ENCODE results near the gene WDR36. TPM values are rescaled to one million over a fixed set of nuclear protein-coding genes. Genes with fewer than 3 reads are reported as not detected.
A peak's percentile ranks its signal among the peaks of the same experiment; 100 is the strongest.
"Not testable (repeated sequence)": the region's sequence is repeated elsewhere in the genome, so short reads cannot be mapped to it uniquely, and the experiment has no call there.

WDR36 gene
- total RNA-seq, 1 donor from 2014 or later = 14.5 TPM

DNA sequence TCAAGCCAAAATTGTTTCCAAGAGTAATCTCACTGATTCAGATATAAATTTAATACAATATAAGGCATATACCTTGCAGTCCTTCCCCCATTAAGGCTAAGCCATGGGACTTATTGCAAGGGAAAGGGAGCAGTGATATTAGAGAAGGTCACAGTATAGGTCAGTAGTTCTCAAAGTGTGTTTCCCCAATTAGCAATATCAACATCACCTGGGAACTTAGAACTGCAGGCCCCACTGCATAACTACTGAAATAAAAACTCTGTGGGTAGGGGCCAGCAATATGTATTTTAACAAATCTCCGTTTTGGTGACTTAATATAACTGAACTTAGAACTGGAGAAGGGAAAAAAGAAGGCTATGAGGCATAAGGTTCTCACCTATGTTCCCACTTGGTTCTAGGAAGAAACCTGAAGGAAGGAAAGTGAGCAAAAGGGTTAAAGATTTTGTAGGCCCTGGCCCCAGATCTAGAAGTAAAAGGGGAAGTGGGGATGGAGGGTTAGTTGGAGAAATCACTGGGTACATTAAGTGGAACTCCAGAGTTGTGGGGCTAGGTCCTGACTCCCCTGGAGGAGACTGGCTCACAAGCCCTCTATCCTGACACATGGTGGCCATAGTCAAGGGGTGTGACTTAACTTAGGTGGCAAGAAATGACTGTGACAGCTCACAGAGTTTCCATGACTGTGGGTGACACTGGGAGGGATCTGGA is 40.7 kb downstream of the WDR36 start:
- intact Hi-C loops (cut with micrococcal nuclease) = no loop called here
- no peak for DNase-seq
- ATAC-seq = no peak

- DNase-seq (no peak), ATAC-seq (no peak)
- intact Hi-C loops (cut with micrococcal nuclease) = no loop called here
These were observed 41.2 kb downstream of the WDR36 start for GRCh38 chr5:111133436-111133751.

DNA sequence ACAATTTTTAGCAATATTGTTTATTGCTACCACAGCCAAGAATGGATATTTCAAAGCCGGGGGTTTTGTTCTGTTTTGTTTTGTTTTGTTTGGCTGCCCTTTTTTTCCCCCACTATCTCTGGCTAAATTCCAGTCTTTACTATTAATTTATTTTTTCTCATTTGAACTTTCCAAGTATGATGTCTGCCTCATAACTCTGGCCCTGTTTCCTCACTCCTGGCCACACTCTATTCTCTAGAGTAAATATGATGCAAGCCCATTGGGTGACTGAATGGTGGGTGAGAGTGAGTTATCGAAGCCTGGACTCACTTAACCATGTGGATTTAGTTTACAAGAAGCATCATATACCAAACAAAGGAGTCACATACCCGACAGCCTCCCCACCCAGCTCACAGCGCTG is 41.9 kb downstream of the WDR36 start:
- intact Hi-C loops (cut with micrococcal nuclease) = no loop called here
- ATAC-seq (peak; percentile 63), DNase-seq (no peak)

DNA sequence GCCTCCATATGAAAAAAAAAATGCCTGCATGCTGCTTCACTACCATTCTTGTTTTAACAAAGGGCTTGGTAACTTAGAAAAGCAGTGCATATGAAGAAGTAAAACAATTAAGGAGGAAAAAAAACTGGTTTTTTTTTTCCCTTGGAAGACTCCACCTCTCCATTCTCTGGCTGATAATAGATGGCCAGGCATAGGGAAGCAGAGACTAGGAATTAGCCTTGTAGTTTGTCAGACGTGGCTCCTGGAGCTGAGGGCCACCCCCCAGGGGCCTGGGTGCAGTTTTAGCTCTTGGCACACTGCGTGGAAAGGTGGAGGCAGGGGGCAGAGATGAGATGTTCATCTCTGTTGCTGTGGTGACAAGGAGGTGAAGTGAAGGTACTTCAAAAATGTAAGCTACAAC is 42.7 kb downstream of the WDR36 start:
- intact Hi-C loops (cut with micrococcal nuclease) = no loop called here
- ATAC-seq (no peak), DNase-seq (no peak)

DNA sequence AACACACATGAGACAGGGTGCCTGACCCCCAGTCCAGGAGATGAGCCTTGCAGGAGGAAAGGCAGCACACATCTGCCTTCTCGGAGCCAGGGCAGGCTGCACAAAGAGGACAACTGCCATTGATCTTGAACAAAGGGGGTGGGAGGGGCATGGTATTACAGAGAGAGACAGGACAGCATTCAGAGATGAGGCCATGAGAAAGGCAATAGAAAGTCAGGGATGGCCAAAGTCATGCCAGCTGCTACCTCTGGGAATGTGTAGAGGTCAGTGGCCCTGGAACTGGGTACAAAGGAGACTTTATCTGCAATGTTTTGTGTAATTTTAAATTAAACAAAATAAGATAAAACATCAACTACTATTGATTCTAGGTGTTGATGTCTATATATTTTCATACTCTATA is 43.2 kb downstream of the WDR36 start:
- DNase-seq (no peak), ATAC-seq (no peak)
- intact Hi-C loops (cut with micrococcal nuclease) = no loop called here

- no peak for ATAC-seq
- DNase-seq = no peak
- intact Hi-C loops (cut with micrococcal nuclease) = no loop called here
These were observed 43.8 kb downstream of the WDR36 start for GRCh38 chr5:111135946-111136345.

DNA sequence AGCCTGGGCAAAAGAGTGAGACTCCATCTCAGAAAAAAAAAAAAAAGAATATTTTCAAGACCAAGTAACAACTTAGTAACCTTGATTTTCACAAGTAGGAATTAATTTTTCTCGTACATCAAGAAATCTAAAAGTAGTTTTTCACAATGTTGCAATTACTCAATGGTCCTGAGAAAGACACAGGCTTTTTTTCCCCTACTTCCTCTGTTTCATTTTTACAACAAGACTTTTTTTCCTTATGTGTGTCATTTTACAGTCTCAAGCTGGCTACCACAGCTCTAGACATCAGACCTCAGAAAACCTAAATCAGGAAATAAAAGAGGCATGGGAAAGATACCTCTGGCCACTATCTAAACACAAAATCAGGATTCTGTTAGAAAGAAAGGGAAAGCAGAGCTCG is 45.9 kb downstream of the WDR36 start:
- DNase-seq (no peak), ATAC-seq (no peak)
- intact Hi-C loops (cut with micrococcal nuclease) = no loop called here

- intact Hi-C loops (cut with micrococcal nuclease); DNase-seq; ATAC-seq: not testable (repeated sequence)
These were observed 49.3 kb downstream of the WDR36 start for GRCh38 chr5:111141471-111141870.

DNA sequence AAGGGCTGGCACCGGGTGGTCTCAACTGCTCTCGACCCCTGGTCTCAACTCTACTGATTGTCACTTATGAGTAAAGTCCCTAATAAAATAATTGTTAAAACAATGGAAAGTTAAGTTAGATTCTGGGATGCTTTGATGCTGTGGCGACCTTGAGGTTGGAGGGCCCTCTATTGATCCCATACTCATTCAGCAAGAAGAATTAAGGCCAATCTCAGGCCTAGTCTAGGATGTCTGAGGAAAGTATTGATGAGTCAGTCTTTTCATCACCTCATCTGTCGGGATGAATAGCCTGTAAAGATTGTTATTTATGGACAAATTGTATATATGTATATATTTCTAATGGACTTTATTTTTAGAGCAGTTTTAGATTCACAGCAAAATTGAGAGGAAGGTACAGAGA is 50.8 kb downstream of the WDR36 start:
- ATAC-seq (no peak), DNase-seq (no peak)
- intact Hi-C loops (cut with micrococcal nuclease) = no loop called here

DNA sequence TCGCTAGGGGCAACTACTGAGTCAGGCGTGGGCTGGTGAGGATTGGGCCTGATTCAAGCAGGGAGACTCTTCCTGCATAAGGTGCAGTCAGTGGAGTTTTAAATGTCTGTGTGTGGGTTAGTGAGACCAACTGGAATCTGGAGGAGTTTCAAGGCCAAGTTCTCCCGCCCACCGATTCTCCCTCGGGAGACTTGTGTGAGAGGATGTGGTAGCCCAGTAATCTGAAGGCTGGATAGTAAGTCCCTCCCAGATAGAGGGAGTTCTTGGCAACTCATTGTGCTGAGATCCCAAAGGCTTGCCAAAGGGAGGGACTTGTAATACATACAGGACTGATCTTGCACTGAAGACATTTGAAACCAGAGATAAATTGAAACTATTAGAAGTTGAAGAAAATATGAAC is 51.8 kb downstream of the WDR36 start:
- peak; percentile 75 for DNase-seq
- intact Hi-C loops (cut with micrococcal nuclease) = no loop called here
- ATAC-seq = peak; percentile 95

GRCh38 chr5:111144352-111144930 is 52.3 kb downstream of the WDR36 start:
- DNase-seq = no peak
- intact Hi-C loops (cut with micrococcal nuclease) = no loop called here
- ATAC-seq = no peak

DNA sequence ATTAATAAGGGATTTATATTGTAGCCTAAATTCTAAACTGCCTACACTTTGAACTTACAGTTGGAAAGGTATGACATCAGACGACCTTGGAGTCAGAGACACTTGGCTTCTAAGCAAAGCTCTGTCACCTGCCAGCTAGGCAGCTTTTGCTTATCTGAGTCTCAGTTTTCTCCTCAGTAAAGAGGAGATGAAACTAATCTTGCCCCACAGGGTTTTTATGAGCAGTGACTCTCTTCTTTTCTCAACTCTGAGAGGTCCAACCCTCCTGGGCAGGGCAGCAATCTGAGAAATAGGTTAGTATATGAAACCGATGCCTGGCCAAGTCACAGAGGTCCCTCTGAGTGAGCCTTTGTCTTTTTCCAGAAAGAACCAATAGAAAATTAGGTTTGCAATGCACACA is 53.9 kb downstream of the WDR36 start:
- no peak for ATAC-seq
- intact Hi-C loops (cut with micrococcal nuclease) = no loop called here
- DNase-seq = no peak

- intact Hi-C loops (cut with micrococcal nuclease) = no loop called here
- DNase-seq = no peak
- ATAC-seq = no peak
These were observed 55.4 kb downstream of the WDR36 start for GRCh38 chr5:111147502-111147901.

DNA sequence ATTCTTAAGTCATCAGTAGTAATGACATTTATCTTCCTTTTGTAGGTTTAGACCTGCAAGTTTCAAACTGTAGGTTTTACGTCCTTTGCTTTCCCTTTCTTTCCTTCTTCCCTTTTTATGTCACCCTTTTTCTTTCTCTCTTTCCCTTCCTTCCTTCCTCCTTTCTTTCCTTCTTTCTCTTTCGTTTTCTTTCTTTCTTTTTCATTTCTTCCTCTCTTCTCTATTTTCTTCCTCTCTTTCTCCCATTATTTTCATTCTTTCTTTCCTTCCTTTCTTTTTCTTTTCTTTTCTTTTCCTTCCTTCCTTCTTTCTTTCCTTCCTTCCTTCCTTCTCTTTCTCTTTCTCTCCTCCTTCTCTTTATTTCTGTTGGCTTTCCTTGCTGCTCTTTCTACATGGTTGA is 59.9 kb downstream of the WDR36 start:
- intact Hi-C loops (cut with micrococcal nuclease) = no loop called here
- ATAC-seq = no peak
- no peak for DNase-seq

- ATAC-seq = no peak
- no peak for DNase-seq
- intact Hi-C loops (cut with micrococcal nuclease) = no loop called here
These were observed 61.3 kb downstream of the WDR36 start for GRCh38 chr5:111153483-111153882.

GRCh38 chr5:111153945-111154344 is 61.8 kb downstream of the WDR36 start:
- no peak for DNase-seq
- intact Hi-C loops (cut with micrococcal nuclease) = no loop called here
- ATAC-seq = no peak

- intact Hi-C loops (cut with micrococcal nuclease) = no loop called here
- DNase-seq = no peak
These were observed 66.1 kb downstream of the WDR36 start for GRCh38 chr5:111158105-111158744.

DNA sequence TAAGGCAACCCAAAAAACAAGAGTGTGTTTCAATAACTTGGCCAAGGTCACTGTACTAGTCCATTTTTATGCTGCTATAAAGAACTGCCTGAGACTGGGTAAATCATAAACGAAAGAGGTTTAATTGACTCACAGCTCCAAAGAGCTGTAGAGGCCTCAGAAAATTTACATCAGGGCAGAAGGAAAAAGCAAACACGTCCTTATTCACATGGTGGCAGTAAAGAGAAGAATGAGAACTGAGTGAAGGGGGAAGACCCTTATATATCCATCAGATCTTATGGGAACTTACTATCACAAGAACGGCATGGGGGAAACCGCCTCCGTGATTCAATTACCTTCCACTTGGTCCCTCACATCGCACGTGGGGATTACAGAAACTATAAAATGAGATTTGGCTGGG is 67.7 kb downstream of the WDR36 start:
- DNase-seq = no peak
- no peak for ATAC-seq
- intact Hi-C loops (cut with micrococcal nuclease) = loop anchor here (10.0 kb wide), 1 partner anchor 115 kb away; no protein-coding TSS in a partner anchor

More at GRCh38 chr5:111158105-111158744, 66.1 kb downstream of the WDR36 start:
- peak; percentile 57 for ATAC-seq

DNA sequence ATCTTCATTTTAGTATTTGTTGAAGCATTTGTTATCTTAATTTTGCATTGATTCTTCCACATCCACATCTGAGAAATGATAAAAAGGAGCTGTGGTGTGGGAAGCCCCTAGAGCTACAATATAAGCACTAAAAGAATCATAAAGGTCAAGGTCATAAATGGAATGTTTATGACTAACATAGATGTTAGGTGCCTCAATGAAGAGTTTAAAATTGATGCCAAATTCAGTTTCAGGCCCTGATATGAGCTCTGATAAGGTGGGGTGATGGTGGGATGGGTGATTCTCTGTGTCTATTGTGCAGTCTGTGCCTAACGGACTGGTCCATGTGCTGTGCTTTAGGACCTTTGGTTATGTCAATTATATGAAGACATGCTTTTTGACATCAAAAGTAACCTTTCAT is 70.9 kb downstream of the WDR36 start:
- DNase-seq (no peak), ATAC-seq (no peak)
- intact Hi-C loops (cut with micrococcal nuclease) = loop anchor here (10.0 kb wide), 1 partner anchor 112 kb away; no protein-coding TSS in a partner anchor

GRCh38 chr5:111165058-111165457 is 72.9 kb downstream of the WDR36 start:
- DNase-seq = no peak
- no peak for ATAC-seq
- intact Hi-C loops (cut with micrococcal nuclease) = loop anchor here (10.0 kb wide), 1 partner anchor 110 kb away; no protein-coding TSS in a partner anchor

- DNase-seq (no peak), ATAC-seq (no peak)
- intact Hi-C loops (cut with micrococcal nuclease) = loop anchor here (10.0 kb wide), 1 partner anchor 107 kb away; no protein-coding TSS in a partner anchor
These were observed 75.4 kb downstream of the WDR36 start for GRCh38 chr5:111167551-111167950.
